Keratinocyte (primary cell): ENCODE results near the gene TPRN. TPM values are rescaled to one million over a fixed set of nuclear protein-coding genes. Genes with fewer than 3 reads are reported as not detected.

ENCODE experiments used
- DNase-seq: peaks from one replicate; pipeline ENCODE4 v3.0.0-alpha.2; 2011; ENCODE audit warnings: low read depth, missing footprints, low spot score
- FAIRE-seq: peaks from 2 replicates; lab custom pipeline; 2011; peaks lifted over from hg19 to GRCh38; lab: Jason Lieb, UNC
- H2AFZ ChIP-seq: 2 replicates; pipeline ENCODE4 v1.6.0; 2012; ENCODE audit warnings: low read length, control low read depth, inconsistent platforms; ENCODE audit not compliant: control insufficient read depth
- H3K27ac ChIP-seq: 2 replicates; pipeline ENCODE4 v1.5.1; 2011; ENCODE audit warnings: low read length; ENCODE audit not compliant: control insufficient read depth, insufficient read depth
- H3K27me3 ChIP-seq: 3 replicates; pipeline ENCODE4 v1.6.0; 2011; ENCODE audit warnings: low read length; ENCODE audit not compliant: control insufficient read depth, insufficient read depth; ENCODE audit errors: extremely low read depth
- H3K36me3 ChIP-seq, 2 experiments: 2 replicates in 1 of 2; 3 replicates in 1 of 2; pipeline ENCODE4 v1.5.1; 2011; ENCODE audit warnings: low read length in 2 of 2, mild to moderate bottlenecking in 1 of 2; ENCODE audit not compliant: control insufficient read depth in 2 of 2, insufficient read depth in 2 of 2; ENCODE audit errors: extremely low read depth in 1 of 2
- H3K4me1 ChIP-seq: 3 replicates; pipeline ENCODE4 v1.5.1; 2011; ENCODE audit warnings: low read length; ENCODE audit not compliant: control insufficient read depth, insufficient read depth; ENCODE audit errors: extremely low read depth
- H3K4me2 ChIP-seq: 3 replicates; pipeline ENCODE4 v1.6.0; 2011; ENCODE audit warnings: low read depth, low read length; ENCODE audit not compliant: control insufficient read depth, insufficient read depth; ENCODE audit errors: extremely low read depth
- H3K4me3 ChIP-seq, 3 experiments: fragments of 200-600 bp in 1 of 3; sonication (generic) in 1 of 3; 2 replicates in 2 of 3; 3 replicates in 1 of 3; pipeline ENCODE4 v1.5.1; 2011 to 2016; ENCODE audit warnings: low read length in 3 of 3, mild to moderate bottlenecking in 3 of 3, control low read depth in 2 of 3, inconsistent platforms in 1 of 3, low read depth in 1 of 3, mixed read lengths in 1 of 3, mixed run types in 1 of 3, moderate library complexity in 1 of 3; ENCODE audit not compliant: control insufficient read depth in 2 of 3, insufficient read depth in 2 of 3; ENCODE audit errors: extremely low read depth in 1 of 3
- H3K79me2 ChIP-seq: 2 replicates; pipeline ENCODE4 v1.6.0; 2012; ENCODE audit warnings: low read length; ENCODE audit not compliant: control insufficient read depth, insufficient read depth
- H3K9ac ChIP-seq: 3 replicates; pipeline ENCODE4 v1.6.0; 2011; ENCODE audit warnings: low read length; ENCODE audit not compliant: control insufficient read depth, insufficient read depth; ENCODE audit errors: extremely low read depth
- H3K9me1 ChIP-seq: 3 replicates; pipeline ENCODE4 v1.6.0; 2011; ENCODE audit warnings: low read length; ENCODE audit not compliant: control insufficient read depth, insufficient read depth; ENCODE audit errors: extremely low read depth
- H3K9me3 ChIP-seq: 2 replicates; pipeline ENCODE4 v1.5.1; 2012; ENCODE audit warnings: low read depth, low read length; ENCODE audit not compliant: control insufficient read depth
- H4K20me1 ChIP-seq: 3 replicates; pipeline ENCODE4 v1.6.0; 2011; ENCODE audit warnings: low read length; ENCODE audit not compliant: control insufficient read depth, insufficient read depth; ENCODE audit errors: extremely low read depth
- EZH2 ChIP-seq: IDR thresholded peaks from one replicate; pipeline ENCODE4 v1.6.1; 2012; ENCODE audit warnings: inconsistent platforms, mild to moderate bottlenecking, low read length, moderate library complexity
- dilution Hi-C: fragments of 300-500 bp; cut with MboI; formaldehyde crosslinking; loops from one replicate; pipeline ENCODE4 v1.7.0; 2020; ENCODE audit warnings: low sequenced_read_pairs; ENCODE audit not compliant: extremely low pct_ligation_motif_present
- polyA plus RNA-seq, 5 experiments: library from polyadenylated mRNA; depleted of rRNA in 3 of 5; stranded (reverse) in 3 of 5; stranded (forward) in 1 of 5; unstranded in 1 of 5; fragments of >200 nt; gene quantifications; 1 replicate in 1 of 5; 2 replicates in 3 of 5; 3 replicates in 1 of 5; pipeline versions ENCODE4 v1.2.1 to v1.2.3, GENCODE V29; 2011 to 2012; ENCODE audit warnings: missing spikeins in 2 of 5, low read depth in 1 of 5, low replicate concordance in 1 of 5
- TF ChIP-seq, protein P1 (sequence below), 3 experiments: IDR thresholded peaks in 1 of 3; conservative IDR thresholded peaks in 1 of 3; optimal IDR thresholded peaks in 1 of 3; 2 replicates in 2 of 3; 3 replicates in 1 of 3; pipeline versions ENCODE3 to v1.5.1; 2011; ENCODE audit warnings: low read length in 3 of 3, mild to moderate bottlenecking in 3 of 3, moderate library complexity in 2 of 3, control low read depth in 1 of 3, inconsistent platforms in 1 of 3; ENCODE audit not compliant: insufficient read depth in 2 of 3; ENCODE audit errors: extremely low read depth in 1 of 3

The TPRN gene
- polyA plus RNA-seq, 1 donor (not counting 4 experiments of a cell fraction or from before 2014, with no cell fraction given) = 1.1 TPM

DNA sequence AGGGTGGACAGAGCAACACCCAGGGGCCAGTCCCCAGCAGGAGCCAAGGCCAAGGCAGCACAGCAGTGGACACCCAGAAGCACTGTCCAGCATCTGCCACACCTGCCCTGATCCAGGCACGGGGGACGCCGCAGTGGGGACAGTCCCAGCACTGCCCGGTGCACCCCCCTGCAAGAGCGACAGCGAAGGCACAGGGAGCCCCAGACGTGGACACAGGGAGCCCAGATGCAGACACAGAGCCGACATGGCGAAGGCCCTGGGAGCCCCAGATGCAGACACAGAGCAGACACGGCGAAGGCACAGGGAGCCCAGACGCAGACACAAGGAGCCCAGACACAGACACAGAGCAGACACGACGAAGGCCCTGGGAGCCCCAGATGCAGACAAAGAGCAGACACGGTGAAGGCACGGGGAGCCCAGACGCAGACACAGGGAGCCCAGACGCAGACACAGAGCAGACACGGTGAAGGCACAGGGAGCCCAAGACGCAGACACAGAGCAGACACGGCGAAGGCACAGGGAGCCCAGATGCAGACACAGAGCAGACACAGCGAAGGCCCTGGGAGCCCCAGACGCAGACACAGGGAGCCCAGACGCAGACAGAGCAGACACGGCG is 16.5 kb downstream of the TPRN start:
- no peak for DNase-seq
- Histone ChIP-seq H3K27me3 (no peaks in the 10 kb centered on the region), H3K9me3 (no peaks in the 10 kb centered on the region), H4K20me1 (no peaks in the 10 kb centered on the region), H3K4me3 (no peak overlapping the region), H3K4me2 (no peak overlapping the region), H3K27ac (no peak overlapping the region), H2AFZ (no peak overlapping the region), H3K9me1 (no peaks in the 10 kb centered on the region), H3K79me2 (peaks cover 30% of the 10 kb centered on the region), H3K4me1 (peaks cover 13% of the 10 kb centered on the region), H3K9ac (no peak overlapping the region), H3K36me3 (peaks cover 18 to 21% of the 10 kb centered on the region in 2 experiments)
- no peak for FAIRE-seq
- no peak for TF ChIP-seq EZH2
- TF ChIP-seq, protein P1, sequence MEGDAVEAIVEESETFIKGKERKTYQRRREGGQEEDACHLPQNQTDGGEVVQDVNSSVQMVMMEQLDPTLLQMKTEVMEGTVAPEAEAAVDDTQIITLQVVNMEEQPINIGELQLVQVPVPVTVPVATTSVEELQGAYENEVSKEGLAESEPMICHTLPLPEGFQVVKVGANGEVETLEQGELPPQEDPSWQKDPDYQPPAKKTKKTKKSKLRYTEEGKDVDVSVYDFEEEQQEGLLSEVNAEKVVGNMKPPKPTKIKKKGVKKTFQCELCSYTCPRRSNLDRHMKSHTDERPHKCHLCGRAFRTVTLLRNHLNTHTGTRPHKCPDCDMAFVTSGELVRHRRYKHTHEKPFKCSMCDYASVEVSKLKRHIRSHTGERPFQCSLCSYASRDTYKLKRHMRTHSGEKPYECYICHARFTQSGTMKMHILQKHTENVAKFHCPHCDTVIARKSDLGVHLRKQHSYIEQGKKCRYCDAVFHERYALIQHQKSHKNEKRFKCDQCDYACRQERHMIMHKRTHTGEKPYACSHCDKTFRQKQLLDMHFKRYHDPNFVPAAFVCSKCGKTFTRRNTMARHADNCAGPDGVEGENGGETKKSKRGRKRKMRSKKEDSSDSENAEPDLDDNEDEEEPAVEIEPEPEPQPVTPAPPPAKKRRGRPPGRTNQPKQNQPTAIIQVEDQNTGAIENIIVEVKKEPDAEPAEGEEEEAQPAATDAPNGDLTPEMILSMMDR (optimal IDR thresholded peaks at IDR 0.05 in 1 of 3, IDR thresholded peaks at IDR 0.05 in 1 of 3, conservative IDR thresholded peaks at IDR 0.05 in 1 of 3; ENCODE audit: extremely low read depth in 1 of 3, insufficient read depth in 2 of 3, low read length in 3 of 3) = no peak
- dilution Hi-C loops = no loop called here

DNA sequence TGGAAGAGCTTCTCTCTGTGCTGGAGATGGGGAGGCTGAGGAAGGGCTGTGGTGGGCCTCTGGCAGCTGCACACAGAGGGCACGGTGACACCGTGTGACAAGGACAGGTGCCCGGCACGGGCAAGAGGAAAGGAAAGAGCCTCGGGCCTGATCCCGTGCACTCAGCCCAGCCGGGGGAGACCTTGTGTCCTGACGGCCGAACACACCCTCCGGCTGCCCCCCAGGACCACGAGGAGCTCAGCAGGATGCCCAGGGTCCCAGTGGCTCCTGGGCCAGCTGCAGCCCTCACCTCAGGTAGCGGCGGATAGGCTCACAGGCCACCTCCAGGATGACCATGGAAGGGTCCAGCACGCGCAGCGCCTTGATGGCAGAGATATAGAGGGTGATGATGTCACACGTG is 17.7 kb downstream of the TPRN start:
- DNase-seq (no peak), FAIRE-seq (no peak)
- H3K27ac ChIP-seq = no peak overlapping the region
- no peak overlapping the region for H3K9ac ChIP-seq
- no peaks in the 10 kb centered on the region for H3K27me3 ChIP-seq
- no peaks in the 10 kb centered on the region for H4K20me1 ChIP-seq
- no peaks in the 10 kb centered on the region for H3K9me1 ChIP-seq
- peaks cover 12% of the 10 kb centered on the region for H3K4me1 ChIP-seq
- dilution Hi-C loops = no loop called here
- no peak overlapping the region for H3K4me2 ChIP-seq
- TF ChIP-seq, protein P1 (optimal IDR thresholded peaks at IDR 0.05 in 1 of 3, IDR thresholded peaks at IDR 0.05 in 1 of 3, conservative IDR thresholded peaks at IDR 0.05 in 1 of 3; ENCODE audit: extremely low read depth in 1 of 3, insufficient read depth in 2 of 3, low read length in 3 of 3) = no peak
- no peak for TF ChIP-seq EZH2
- no peaks in the 10 kb centered on the region for H3K9me3 ChIP-seq
- H3K36me3 ChIP-seq = peaks cover 18 to 21% of the 10 kb centered on the region in 2 experiments
- peaks cover 25% of the 10 kb centered on the region for H3K79me2 ChIP-seq
- no peak overlapping the region for H3K4me3 ChIP-seq
- H2AFZ ChIP-seq = no peak overlapping the region
